Measurements from ENCODE around the gene R3HCC1L.
A peak's percentile ranks its signal among the peaks of the same experiment; 100 is the strongest.

Gene R3HCC1L

DNA sequence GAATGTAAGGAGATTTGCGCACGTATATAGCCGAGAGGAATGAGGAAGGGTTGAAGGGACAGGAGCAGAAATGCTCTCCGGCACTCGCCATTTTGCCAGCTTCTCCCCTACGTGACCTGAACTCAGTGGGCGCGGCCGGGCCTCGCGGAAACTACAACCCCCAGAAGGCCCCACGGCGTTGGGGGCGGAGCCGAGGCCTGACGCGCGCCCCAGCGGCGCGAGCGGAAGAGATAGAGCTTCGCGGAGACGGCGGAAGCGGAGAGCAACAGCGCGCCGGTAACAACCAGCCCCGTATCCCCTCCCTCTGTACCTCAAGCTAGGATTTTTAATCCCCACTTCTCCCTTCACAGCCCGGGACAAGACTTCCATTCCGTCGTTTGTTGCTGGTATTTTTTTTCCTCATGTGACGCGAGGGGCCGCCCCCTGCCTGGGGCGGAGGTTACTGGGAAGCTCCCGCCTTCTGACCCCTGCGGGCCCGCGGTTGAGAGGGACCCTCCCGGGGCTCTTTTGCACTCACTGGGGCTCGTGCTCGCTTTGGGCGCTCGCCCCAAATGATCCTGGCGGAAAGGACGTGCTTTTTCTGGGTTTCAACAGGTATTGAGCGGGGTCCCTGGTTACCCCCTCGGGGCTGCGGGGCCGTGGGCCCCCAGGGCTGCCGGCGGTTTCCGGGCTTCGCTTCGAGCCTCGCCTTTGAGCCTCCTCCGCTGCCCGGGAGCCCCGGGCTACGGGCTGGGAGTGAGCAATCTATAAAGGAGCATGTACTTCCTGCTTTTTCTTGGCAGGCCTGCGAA lies at the start of gene R3HCC1L:
Gene R3HCC1L, plus strand, starts transcription at position 227 of the 791 bp plus-strand sequence. CDS start 73,458 bp downstream, outside the sequence.
- DNase-seq = peak; percentile 96

DNA sequence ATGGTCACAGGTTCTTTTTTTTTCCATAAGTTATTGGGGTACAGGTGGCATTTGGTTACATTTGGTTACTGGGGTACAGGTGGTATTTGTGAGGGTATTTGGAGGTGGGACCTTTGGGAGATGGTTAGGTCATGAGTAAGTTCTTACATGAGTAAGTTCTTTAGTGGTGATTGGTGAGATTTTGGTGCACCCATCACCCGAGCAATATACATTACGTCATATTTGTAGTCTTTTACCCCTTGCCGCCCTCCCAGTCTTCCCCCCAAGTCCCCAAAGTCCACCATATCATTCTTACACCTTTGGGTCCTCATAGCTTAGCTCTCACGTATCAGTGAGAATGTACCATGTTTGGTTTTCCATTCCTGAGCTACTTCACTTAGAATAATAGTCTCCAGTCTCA lies 49.2 kb upstream of the R3HCC1L start:
- DNase-seq = no peak

DNA sequence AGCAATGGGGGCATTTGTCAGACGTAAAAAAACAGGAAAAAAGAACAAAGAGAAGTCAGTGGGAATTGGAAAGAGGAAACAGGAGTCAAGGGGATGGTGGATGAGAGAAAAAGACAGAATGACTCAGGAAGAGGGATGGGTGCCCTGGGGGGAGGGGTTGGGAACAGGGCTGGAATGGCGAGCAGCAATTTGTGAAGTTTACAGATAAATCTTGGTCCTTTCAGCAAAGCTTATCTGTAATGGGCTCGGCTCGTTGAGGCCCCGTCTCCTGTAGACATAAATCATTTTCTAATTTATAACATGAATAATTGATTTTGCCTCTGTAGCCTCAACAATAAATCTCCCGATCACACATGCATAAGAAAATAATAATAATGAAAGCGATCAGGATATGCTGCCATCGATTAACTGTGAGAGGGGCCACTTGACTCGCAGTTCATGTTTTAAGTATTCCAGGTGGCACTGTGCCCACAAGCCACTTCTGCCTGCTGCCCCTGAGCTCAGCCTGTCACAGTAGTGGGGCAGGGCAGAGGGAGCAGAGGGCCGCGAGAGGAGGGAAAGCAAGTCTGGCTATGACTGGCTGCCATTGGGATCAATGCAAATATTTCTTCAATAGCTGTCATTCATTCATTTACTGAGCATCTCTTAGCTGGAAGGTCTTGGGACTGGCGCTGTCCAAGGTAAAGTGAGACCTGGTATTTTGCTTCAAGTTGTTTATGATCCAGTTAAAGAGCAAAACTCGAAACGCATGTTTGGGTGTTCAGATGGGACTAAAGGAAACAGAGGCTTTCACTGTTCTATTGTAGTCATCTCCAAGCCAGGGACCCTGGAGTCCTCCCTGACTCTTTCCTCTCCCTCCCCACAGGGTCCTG lies 47.4 kb upstream of the R3HCC1L start:
- no peak for DNase-seq

DNA sequence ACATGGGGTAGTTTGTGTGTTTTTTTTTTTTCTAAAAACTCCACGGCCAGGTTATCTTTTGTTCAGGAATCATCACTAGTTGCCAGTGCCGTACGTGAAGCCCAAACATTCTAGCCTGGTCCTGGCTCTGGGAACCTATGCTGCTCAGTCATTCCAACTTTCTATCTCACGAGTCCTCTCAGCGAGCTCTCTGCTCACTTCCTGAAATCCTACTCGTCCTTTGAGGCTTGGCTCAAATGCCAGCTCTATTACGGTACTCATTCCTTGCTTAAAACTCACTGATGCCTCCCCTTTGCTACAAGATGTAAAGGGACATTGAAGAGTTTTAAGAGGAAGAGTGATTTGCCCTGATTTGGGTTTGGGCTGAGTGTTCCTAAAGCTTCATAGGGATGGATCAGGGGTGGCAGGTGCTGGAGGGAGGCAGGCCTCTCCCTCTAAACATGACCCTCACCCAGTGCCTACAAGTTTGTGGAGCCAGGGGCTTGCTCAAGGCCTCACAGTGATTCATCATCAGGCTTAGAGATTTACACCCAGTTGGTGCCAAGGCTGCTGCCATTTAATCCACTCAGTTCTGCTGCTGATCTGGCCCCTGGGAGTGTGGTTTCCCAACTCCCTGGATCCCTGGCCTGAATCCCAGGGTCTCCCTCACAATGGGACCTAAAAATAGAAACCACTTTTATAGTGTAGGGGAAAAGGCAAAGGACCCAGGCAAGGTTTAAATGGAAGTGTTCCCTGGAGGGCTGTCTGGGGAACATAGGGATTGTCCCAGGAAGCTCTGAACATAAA lies 46.1 kb upstream of the R3HCC1L start:
- no peak for DNase-seq

DNA sequence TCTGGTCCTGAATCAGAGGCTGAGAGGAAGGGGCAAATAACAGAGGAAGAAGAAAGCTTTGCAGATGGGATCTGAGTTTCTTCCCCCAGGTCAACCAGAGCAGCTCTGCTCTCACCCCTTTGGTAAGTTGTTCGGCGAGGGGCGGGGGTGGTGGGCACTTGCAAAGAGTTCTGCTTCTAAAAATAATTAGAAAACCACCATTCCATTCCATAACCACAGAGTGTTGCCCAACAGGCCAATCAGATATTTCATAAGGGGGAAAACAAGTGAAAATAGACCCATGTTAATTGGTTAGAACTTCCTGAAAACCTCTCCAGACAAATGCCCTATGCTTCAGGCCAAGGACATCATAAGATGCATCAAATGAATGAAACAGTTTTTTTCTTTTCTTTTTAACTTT lies 43.6 kb upstream of the R3HCC1L start:
- no peak for DNase-seq

DNA sequence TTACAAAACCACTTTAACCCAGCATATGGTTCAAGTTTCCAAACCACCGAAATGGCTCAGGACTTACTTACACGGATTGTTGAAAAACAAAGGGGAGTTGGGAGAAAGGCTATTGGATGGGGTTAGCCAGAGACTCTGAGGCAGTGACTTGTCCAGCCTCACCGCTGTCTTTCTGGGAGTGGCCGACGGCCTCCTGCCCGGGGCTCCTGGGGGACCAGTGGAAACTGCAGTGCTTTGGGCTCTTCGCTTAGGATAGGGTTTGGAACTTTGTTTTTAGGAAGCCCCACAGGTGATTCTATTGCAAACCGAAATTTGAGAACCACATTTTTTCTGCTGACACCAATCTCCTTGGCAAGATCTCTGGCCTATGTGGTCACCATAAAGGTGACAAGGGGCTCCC lies 38.1 kb upstream of the R3HCC1L start:
- DNase-seq = no peak

DNA sequence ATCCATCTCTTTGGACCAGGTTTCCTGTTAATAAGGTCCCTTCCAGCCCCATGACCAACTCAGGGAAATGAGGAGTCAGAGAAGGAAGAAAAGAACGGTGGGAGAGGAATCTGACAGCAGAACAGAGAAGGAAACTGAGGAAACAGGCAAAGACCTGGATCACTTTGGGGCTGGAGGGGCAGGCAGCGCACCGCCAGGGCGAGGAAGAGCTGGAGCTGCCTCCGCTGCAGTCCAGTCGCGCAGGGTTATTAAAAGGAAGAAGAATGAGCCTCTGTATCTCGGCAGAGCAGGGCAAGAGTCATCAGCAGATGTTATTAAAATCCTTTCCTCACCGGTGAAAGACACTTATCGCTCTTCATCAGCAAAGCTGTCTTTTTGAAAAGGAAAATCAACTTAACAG lies 37.7 kb upstream of the R3HCC1L start:
- DNase-seq = no peak

DNA sequence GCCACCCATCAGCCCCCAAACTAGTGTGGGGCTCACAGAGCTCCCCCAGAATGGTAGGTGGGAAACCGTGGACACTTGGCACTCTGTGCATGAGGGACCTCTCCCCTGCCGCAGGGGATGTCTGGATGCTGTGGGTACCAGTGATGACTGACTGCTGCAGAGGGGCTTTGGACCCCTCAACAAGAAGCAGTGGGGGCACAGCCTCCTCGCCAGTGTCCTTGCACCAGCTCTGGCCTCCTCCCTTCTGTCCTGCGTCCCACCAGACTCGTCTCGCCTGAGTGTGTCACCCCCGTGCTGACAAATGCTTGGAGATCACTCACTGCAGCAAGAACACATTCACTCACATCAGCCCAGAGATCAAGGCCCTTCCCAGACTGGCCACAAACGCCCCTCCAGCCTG lies 37.3 kb upstream of the R3HCC1L start:
- DNase-seq = no peak

DNA sequence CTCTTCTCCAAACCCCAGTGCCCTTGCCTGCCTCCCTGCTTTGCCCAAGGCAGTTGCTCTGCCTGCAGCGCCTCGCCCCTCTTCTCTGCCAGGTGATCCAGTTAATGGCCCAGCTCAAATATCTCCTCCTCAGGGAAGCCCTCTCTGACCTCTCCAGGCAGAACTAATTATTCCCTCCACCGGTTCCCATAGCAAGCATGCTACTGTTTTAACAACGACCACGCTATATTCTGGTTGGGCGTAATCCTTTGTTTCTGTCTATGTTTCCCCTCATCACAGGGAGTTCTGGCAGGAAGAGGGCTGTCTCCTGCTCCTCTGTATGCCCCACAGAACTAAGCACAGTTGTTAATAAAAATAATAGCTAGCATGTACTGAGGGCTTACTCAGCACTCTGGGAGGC lies 36.8 kb upstream of the R3HCC1L start:
- DNase-seq = peak; percentile 19

DNA sequence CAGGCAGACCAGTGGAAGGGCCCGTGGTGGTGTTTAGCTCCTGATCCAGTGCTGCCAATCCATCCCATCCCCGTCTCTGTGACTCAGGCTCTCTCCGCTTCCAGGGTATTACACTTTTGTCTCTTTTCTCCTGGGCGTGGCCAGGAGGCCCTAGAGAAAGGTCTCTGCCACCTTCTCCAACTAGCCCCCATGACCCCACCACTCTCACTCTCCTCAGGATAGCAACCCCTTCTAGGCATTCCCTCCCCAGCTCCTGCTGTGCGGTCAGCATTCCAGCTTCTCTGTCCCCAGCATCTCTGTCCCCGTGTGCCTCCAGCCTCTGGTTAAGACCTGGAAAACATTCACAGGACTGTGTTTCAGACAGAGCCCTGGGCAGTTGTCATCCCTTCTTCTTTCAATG lies 36.2 kb upstream of the R3HCC1L start:
- DNase-seq = no peak

DNA sequence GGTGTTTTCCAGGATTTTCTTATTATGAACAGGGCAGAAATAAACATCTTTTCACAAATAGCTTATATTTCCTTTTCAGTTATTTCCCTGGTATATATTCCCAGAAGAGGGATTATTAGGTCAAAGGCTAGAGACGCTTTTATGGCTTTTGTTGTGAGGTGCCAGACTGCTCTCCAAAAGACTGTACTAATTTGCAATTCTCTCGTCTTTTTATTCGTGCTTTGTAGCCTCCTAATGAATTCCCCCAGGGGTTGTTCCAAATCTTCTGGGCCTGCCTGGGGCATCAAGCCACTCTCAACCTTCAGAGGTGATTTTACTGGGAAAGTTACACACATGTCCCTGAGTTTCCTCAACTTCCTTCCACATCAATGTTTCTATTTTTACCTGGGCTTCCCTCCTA lies 34.0 kb upstream of the R3HCC1L start:
- no peak for DNase-seq

DNA sequence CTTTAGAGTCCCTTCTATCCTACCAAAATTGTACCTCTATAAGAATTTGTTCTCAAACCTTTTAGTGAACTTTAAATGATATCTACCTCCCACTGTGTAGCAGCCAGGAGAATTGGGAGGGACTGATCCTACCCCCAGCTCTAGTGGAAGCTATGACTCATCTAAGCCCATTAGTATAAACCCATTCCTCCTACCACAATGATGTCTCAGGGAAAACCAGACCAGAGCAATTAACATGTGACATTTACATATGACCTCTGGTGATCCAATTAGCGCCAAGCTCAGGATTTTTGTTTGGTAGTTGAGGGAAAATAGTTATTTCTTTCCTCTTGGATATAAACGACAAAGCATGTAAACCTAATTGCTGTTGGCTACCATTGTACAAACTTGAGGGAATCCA lies 33.1 kb upstream of the R3HCC1L start:
- no peak for DNase-seq

DNA sequence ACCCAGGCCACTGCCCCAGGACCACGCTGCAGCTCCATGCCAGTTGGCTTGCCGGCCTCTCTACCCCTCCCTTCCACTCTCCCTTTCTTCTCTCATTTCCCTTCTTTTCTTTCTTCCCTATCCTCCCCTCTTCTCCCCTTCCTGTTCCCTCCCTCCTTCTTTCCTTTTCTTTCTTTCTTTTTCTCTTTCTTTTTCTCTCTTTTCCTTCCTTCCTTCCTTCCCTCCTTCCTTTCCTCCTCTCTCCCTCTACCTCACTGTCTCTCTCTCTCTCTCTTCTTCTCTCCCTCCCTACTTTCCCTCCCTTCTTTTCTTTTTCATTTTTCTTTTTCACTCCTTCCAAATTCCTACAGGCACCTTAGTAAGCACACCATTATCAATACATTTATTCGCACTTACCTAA lies 30.3 kb upstream of the R3HCC1L start:
- DNase-seq = no peak

DNA sequence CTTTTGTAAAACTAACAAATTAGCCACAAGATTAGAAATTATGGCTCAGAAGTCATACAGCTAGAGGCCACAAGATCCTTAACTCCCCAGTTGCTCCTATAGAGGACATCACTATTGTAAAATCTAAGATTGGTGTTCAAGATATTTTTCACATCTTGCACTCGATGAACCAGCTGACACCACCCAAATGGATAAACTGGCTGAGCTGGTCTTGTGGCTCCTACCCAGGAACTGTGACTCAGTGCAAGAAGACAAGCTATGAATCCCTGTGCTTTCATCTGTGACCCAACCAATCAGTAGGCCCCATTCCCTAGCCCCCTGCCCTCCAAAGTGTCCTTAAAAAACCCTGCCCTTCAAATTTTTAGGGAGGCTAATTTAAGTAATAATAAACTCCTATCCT lies 27.9 kb upstream of the R3HCC1L start:
- no peak for DNase-seq

DNA sequence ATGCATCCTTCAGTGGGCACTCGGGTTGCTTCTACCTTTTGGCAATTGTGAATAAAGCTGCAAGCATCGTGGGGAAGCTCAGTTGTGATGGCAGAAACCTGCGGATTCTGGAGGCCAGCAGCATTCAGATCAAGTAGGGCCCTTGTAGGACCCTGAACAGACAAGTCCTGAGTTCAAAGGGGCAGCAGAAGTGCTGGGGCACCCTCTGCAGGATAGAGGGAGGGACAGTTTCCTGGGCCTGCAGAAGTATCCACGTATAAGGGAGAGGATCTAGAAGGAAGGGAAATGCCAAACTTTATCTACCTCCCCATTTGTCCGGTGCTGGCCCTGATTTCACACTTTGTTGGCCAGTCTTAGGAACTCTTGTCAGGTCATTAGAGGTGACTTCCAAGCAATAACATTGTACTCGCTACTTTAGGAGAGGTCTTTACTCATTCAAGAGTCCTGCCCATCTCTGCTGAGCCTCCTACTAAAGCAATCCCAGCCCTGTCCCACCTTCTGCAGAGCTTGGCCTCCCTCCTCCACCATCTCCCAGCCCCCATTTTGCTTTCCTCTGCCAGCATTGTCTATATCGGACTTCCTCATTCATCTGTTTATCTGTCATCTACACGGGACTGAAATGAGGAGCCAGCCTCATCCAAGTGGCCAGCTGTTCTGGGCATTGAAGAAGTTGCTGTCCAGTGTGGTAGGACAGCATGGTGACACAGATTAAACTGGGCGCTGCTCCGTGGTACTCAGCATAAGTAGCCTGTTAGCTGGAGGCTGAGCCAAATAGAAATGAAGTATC lies 26.6 kb upstream of the R3HCC1L start:
- DNase-seq = no peak

DNA sequence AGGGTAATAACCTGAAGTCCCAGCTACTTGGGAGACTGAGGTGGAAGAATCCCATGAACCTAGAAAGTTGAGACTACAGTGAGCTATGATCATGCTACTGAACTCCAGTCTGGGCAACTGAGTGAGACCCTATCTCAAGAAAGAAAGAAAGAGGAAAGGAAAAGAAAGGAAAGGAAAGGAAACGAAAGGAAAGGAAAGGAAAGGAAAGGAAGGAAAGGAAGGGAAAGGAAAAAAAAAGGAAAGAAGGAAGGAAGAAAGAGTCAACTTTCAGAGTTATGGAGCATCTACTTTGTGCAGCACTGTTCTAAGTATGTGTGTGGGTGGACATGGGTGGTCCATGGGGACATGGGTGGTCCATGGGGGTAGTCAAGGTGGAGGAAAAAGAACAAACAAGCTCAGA lies 24.1 kb upstream of the R3HCC1L start:
- no peak for DNase-seq

DNA sequence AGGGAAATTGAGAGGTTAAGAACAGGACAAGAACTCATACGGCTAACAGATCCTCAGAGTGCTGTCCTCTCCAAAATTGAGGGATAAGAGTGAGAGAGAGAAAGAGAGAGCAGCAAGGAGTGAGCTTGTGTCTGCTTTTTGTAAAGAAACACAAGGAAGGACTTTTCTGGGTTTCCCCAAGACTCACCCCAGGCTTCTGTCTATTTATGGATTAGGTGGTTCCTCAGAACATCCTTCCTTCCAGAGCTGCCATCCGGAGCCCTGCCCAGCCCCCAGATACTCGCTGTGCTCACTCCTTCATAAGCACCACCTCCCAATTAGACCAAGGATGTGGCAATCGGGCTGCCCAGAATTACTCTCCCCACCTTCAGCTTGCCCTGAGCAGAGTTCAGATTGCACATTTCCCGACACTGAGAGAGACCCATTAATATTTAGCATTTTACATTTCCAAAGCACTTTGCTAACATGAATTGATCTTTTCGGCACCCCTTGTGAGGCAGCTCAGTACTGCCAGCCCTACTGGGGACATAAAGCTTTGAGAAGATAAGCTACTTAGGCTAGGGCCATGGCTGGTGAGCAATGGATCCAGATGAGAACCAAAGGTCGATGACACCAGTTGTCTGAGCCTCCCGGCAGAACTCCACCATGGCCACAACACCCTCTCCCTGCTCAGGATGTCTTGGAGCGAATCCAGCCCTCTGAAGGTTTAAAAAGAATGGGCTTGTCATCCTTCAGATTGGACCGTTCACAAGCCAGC lies 19.2 kb upstream of the R3HCC1L start:
- no peak for DNase-seq

DNA sequence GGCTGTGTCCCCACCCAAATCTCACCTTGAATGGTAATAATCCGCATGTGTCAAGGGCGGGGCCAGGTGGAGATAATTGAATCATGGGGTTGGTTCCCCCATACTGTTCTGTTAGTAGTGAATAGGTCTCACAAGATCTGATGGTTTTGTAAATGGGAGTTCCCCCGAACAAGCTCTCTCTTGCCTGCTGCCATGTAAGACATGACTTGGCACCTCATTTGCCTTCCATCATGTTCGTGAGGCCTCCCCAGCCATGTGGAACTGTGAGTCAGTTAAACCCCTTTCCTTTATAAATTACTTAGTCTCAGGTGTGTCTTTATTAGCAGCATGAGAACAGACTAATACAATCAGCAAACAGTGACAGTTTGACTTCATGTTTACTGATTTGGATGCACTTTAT lies 14.6 kb upstream of the R3HCC1L start:
- no peak for DNase-seq

DNA sequence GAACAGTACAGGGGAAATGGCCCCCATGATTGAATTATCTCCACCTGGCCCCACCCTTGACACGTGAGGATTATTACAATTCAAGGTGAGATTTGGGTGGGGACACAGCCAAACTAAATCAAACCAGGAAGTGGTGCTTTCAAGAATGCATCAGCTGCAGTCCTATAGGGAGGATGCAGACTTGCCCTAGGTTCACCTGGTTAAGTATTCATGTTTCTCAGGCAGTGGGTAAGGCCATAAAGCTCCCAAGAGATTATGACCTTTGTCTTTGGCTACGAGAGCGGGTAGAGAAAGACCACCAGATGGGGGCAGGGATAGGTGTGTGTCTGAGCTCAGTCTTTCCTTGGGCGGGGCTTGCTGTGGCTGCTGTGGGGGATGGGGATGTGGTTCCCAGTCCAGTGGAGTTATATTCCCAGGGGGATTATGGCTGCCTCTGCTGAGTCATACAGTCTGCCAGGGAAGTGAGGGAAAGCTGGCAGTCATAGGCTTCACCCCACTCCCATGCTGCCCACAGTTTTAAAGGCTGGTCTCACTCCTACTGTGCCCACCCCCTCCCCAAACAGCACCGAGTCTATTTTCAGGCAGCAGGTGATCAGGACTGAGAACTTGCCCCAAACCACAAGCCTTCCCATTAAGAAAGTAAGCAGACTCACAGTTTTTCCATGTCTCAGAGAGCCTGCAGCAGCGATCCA lies 8.4 kb upstream of the R3HCC1L start:
- no peak for DNase-seq

DNA sequence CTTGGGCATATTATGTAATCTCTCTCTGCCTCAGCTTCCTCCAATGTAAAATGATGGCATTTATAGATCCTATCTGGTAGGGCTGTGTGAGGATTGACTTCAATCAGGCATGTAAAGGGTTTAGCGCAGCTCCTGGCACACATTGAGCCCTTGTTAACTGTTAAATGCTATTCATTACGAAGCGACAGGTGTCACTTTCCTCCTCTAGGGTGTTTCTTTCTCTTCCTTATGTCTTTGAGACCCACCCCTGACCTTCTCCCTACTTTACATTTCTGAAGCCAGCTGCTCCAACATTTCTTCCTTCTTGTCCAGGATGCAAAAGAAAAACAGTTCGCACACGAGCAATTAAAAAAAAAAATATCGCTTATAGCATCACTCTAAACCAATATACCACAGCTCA lies 5.7 kb upstream of the R3HCC1L start:
- DNase-seq = no peak

DNA sequence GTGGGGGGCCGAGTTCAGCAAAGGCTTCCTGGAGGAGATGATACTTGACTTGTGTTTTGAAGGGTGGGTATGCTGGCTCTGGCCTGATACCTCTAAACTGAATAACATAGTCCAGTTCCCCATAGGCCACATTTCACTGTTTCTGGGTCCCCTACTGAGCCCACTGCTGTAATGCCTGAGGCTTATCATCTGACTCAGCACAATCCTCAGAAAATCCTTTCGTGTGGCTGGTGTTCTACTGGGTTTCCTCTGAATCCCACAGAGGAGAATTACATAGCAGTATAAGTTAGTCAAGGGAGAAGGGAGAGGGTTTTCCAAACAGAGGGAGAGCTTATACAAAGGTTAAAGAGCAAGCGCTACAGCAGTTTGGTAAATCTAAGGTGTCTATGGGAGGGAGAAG lies 2.8 kb upstream of the R3HCC1L start:
- DNase-seq = no peak
